GM21576 (cell line): ENCODE measurements around the gene VAPA.

Experiments
- ATAC-seq: cut with Tn5 transposase; IDR thresholded peaks from one replicate; pipeline ENCODE4 v1.9.1; 2021; ENCODE audit warnings: mild to moderate bottlenecking, moderate library complexity; ENCODE audit not compliant: unreplicated experiment

Gene VAPA, protein sequence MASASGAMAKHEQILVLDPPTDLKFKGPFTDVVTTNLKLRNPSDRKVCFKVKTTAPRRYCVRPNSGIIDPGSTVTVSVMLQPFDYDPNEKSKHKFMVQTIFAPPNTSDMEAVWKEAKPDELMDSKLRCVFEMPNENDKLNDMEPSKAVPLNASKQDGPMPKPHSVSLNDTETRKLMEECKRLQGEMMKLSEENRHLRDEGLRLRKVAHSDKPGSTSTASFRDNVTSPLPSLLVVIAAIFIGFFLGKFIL

DNA sequence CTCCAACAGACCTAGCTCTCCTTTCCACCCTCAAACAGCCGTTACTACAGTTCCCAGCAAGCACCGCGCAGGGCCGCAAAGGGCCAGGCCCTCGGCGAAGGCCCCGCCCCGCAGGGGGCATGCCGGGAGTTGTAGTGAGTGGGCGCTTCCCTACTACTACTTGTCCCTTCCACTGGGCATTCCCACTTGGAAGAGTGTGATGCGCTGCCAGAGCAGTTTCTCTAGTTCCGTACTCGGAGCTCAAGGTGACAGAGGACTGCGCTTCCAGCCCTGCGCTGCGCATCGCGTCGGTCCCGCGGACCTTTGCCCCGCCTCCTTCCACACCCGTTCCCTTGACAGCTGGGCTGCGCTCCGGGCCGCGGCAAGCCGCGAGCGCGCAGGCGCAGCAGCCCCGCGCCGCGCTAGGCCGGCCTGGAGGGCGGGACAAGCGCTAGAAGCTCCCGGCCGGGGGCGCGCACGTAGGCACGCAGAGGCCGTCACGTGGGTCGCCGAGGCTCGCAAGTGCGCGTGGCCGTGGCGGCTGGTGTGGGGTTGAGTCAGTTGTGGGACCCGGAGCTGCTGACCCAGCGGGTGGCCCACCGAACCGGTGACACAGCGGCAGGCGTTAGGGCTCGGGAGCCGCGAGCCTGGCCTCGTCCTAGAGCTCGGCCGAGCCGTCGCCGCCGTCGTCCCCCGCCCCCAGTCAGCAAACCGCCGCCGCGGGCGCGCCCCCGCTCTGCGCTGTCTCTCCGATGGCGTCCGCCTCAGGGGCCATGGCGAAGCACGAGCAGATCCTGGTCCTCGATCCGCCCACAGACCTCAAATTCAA is at the start of gene VAPA:
Gene VAPA, plus strand, starts transcription at position 491 of the 808 bp plus-strand sequence. Its CDS starts 241 bp downstream, at position 732.
- peak; percentile 77 for ATAC-seq

DNA sequence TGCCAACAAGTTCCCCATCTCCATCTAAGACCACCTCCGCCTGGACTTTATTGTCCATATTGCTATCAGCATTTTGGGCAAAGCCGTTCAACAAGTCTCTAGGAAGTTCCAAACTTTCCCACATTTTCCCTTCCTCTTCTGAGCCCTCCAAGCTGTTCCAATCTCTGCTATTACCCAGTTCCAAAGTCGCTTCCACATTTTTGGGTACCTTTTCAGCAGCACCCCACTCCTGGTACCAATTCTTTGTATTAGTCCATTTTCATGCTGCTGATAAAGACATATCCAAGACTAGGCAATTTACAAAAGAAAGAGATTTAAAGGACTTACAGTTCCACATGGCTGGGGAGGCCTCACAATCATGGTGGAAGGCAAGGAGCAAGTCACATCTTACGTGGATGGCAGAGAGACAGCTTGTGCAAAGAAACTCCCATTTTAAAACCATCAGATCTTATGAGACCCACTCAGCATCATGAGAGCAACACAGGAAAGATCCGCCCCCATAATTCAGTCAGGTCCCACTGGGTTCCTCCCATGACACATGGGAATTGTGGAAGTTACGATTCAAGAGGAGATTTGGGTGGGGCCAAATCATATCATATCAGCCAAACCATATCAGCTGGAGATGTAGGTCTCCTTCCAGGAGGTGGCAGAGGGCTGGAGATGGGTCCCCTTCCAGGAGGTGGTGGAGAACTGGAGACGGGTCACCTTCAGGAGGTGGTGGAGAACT is 47.9 kb upstream of the VAPA start:
- no peak for ATAC-seq

DNA sequence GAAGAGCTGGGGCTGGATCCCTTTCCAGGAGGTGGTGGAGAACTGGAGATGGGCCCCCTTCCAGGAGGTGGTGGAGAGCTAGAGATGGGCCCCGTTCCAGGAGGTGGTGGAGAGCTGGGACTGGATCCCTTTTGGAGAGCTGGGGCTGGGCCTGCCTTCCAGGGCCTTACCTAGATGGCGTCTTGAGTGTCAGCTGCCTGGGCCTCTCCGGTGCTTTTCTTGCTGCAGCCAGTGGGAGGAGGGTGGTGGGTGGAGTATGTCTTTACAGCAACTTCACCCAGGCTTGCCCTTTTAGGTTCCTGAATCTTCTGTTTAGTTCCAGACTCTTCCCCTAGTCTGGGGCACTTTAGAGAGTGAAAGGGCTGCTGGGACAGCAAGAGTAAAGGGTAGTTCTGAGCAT is 47.2 kb upstream of the VAPA start:
- no peak for ATAC-seq

DNA sequence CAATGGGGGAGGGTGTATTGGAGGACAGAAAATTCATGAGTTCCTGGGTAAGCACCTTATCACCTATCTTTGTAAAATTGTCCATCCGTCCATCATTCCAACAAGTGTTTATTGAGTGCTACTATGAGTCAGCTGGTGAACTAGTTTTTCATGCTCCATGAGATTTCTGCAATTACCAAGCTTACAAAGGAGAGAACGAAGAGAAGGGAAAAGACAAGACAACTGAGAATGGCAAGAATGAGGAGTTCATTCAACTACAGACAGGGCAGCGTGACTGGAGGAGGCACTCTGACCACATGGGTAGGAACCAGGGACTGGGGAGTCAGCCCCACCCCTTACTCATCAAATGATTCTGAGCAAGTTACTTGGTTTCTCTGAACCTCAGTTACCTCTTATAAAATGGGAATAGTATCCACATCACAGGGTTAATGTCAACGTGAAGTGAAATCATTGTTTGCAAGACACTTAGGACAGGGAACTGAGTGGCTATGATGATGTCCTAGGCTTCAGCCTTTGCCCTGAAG is 46.7 kb upstream of the VAPA start:
- ATAC-seq, result no peak

DNA sequence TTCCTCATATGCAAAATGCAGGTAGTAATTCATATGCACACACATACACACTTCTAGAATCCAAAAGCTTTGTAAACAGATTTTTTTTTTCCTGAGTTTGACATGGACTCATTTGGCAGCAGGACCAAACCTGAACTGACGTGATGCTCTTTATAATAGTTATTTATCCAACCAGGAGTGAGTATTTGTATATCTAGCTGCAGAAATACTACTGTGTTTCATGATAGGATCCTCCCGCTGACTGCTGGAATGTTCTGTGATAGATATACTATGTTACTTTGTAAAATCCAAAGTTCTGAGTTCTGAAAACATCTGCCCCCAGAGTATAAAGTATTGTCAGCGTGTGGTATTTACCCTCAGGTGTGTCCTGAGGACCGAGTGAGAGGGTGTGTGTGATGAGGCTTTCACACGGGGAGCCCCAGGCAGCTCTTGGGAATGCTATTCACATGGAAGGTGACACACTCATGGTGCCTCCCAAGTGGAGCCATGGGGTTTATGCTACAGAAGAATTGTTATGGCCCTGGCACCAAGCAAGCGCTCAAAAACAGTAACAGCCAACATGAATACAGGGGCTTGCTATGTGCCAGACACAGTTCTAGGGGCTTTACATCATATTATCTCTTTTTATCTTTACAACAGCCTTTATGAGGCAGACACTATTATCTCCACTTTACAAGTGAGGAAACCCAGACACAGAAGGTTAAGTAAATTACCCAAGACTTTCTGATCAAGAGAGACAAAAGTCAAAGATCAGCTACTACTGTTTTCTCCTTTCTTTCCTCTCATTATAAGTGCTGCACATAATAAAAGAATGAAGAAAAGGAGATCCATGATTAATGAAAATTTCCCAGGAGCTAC is 44.7 kb upstream of the VAPA start:
- ATAC-seq, result no peak

DNA sequence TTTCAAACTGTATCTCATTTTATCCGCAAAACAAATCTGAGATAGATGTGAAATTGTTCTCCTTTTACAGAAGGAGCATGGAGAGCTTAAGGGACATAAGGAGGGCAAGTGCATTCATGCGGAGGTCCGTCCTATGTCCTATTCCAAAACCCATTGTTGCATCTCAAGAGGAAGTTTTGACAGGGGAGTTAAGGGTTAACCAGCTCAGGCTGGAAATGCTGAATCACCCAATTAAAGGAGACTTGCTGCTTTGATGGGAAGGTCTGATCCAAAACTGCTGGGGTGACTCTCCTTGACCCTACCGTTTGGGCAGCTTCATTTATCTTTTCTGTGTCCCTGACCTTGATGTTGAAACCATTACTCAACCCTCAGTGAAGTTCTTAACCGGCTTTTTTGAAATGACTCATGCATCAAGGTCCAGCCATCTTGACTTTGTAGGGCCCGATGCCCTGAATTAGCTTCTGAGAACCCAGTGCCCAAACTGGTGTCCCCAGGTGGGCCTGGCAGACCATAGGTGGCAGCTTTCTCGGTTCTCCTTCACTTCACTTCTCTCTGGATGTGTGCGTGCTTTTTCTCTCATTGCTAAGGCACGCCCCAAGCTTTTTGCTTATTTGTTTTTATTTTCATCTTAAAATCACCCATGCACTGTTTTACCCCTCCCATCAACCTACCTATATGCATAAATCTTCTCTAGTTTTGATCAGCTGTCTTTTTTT is 43.9 kb upstream of the VAPA start:
- ATAC-seq, result peak; percentile 74

DNA sequence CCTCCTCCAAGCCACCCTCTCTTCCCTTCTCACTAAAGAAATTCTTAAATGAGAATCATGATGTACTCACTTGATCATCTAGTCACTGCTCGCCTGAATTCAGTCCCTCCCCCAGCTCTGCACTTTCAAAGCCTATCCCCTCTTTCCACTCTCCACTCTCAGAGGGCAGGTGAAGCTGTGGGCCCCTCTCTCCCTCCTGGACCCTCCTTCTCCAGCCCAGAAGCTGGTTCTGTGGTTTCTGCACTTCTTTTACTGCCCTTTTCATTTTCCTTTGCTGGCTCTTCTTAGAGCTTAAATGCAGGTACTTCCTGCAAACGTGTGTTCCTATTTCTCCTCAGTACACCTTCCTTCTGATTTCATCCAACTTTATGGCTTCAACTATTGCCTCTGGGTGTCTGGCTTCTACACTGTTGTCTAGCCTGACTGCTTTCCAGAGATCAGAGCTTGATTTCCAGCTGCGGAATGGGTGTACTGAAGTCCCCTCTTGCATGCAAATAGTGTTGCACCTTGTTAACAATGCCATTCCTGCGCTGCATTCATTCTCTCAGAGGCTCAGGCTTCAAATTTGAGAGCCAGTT is 43.3 kb upstream of the VAPA start:
- peak; percentile 24 for ATAC-seq

DNA sequence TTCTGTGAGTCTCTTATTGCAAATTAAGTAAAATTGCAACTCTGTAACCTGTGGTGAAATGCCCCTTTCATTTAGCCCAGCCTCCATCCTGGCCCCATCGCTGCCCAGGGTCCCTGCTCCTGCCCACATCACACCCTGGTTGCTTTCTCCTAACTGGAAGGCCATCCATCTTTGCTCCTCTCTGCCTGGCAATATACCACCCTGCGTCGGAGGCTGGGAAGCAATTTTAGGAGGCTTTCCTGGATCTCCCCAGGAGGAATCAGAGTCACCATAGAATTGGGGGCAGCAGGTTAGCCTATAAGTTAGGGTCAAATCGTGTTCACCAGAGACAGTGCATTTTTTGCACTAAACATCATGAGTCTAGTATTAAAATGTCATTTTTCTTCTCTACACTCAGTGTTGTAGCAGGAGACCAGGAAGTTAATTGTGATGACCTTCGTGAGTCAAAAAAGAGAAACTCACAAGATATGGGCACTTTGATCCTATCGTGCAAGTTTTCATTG is 42.5 kb upstream of the VAPA start:
- ATAC-seq, result no peak

DNA sequence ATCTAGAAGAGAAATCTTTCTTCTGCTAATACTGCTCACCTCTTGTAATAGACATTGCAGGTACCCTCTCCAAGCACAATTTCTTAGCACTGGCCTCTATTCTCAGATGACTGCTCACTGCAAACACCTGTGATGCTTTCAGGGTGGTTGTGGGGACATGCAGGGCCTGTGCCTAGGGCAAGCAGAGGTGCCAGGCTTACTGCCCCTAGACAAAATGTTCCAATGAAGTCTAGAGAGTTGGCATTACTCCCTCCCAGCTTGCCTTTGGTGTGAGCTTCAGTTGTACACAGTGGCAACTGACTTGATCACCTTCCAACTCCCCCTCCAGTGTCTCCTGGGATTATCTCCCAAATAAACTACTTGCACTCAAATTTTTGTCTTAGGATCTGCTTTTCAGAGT is 41.0 kb upstream of the VAPA start:
- ATAC-seq, result no peak

DNA sequence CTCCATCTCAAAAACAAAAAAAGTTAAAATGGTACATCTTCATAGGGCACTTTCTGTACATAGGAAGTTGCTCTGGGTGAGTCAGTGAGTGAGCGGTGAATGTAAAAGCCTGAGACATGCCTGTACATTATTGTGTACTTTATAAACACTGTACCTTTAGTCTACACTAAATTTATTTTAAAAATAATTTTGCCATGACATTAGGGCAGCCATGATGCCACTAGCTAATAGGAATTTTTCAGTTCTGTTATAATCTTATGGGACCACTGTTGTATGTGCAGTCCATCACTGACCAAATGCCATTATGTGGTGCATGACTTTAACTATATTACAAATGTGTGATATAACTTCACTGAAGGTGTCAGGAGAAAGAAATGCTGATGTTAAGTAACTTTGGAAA is 39.1 kb upstream of the VAPA start:
- no peak for ATAC-seq

DNA sequence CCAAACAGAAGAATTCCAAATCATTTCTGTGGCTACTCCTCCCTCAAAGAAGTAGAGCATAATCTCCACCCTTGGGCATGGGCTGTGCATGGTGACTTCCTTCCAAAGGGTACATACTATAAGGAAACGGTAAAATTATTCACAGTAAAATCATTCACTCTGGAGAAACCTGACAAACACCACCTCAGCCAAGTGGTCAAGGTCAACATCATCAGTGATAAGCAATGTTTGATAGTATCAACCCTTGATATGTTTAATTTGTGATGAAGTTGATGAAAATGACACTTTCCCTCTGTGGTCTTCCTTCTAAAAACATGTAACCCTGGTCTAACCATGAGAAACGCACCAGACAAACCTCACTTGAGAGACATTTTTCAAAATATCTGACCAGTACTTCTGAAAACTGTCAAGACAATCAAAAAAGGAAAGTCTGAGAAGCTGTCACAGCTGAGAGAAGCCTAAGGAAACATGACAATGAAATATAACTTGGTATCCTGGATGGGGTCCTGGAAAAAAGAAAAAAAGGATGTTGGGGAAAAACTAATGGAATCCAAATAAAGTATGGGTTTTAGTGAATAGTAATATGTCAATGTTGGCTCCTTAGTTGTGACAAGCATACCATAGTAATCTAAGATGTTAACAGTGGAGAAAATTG is 37.5 kb upstream of the VAPA start:
- no peak for ATAC-seq

DNA sequence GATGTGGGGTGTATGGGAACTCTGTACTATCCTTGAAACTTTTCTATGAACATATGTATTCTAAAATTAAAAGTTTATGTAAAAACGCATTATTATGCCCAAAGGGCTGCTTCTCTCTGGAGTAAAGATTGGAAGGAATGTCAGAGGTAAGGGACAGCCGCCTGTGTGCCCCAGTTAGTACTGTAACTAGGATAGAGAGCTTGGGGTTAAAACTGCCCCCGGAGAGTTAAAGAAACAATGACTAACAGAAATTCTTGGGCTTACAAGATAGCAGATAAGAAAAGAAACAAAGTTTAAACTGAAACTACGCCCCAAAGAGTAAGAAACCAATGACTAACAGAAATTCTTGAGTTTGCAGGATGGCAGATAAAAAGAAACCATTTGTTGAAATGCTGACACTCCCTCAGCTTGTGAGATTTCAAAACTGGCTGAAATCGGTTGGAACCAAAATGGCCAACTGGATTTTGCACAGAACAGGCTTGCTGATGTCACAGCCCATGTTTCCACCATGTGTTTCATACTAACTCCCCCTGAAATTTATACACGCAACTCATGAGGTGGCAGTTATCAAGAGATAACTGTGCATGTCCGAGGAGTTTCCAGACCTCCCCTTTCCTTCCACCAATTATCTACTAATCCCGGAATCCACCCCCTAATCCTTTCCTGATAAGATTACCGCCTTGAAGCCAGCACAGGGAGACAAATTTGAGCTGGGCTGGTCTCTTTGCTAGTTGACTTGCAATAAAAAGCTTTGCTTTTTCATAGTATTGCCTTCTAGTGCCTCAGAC is 36.8 kb upstream of the VAPA start:
- no peak for ATAC-seq

DNA sequence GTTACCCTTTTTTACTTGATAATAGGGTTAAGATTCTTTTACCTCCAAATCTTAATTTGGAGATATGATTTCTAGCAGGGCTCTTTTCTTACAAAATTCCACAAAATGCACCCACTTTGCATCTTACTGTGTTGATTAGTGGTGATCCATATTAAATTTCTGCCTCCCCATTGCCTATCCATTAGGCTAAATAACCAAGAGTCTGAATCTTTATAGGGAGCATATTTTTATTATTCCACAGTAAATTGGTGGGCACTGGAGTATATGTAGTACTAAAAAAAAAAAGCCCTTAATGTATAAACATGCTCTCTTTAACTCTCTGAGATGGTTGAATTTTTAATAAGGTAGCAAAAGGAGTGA is 36.2 kb upstream of the VAPA start:
- ATAC-seq, result no peak

DNA sequence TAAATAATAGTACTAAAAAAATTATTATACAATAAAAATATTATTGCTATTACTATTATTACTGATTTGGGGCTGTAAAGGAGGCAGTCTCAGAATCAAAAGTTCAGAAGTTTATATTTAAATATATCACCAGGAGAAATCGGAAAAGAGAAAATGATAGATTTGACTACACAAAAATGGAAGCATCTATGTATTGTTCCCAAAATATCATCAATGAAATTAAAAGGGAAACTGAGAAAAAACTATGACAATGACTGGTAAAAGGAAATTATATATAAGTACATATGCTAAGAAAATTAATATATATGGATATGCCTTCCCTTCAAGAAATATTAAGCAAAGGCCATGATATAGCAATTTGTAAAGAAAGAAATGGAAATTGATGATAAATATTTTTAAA is 35.7 kb upstream of the VAPA start:
- ATAC-seq, result no peak

DNA sequence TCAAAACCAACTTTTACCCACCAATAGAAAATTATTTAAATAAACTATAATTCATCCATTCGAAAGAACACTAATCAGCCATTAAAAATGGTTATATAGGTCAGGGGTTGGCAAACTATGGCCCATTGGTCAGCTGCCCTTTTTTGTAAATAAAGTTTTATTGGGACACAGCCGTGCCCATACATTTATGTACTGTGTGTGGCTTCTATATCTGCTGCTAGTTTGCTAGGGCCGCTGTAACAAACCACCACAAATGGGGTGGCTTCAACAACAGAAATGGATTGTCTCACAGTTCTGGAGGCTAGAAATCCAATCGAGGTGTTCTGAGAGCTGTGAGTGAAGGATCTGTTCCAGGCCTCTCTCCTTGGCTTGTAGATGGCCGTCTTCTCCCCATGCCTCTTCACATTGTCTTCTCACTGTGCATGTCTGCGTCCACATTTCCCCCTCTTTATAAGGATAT is 35.0 kb upstream of the VAPA start:
- no peak for ATAC-seq

DNA sequence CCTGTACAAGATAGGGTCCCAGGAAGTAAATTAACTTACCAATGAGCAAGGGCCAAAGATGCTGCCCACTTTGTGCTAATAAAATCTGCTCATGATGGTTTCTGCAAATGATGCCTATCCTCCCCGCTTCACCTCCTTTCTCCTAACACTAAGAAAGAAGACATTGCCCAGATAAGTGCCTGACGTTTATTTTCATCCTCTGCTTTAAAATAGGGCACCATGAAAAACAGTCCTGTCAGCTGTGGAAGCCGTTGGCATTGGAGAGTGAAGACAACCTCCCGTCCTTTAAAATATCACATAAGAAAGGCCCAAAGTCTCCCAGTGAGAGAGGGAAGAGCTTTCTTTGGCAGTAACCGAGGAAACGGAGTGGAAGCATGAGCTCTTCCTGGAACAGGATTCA is 29.7 kb upstream of the VAPA start:
- no peak for ATAC-seq

DNA sequence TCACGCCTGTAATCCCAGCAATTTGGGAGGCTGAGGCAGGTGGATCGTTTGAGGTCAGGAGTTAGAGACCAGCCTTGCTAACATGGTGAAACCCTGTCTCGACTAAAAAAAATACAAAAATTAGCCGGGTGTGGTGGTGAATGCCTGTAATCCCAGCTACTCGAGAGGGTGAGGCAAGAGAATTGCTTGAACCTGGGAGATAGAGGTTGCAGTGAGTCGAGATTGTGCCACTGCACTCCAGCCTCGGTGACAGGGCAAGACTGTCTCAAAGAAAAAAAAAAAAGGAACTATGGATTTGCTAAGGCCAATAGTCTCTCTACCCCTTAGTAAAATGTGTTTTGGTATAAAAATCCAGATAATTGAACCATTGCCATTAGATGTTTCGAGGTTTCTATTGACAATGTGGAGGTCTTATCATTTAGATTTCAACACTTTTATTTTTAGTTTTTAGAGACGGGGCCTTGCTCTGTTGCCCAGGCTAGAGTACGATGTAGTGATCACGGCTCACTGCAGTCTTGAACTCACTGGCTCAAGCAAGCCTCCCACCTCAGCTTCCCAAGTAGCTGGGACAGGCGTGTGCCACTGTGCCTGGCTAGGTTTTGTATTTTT is 29.2 kb upstream of the VAPA start:
- no peak for ATAC-seq
